GM12873 (cell line): ENCODE results near the gene FOXL1.

ENCODE experiments used
- CTCF ChIP-seq: IDR thresholded peaks from 2 replicates; pipeline ENCODE4 v1.5.1; 2012; ENCODE audit warnings: low read depth, mild to moderate bottlenecking, moderate library complexity, low read length, control low read depth; ENCODE audit not compliant: insufficient read depth; ENCODE audit errors: missing control alignments

Gene FOXL1

GRCh38 chr16:86533767-86534351 lies 44.5 kb upstream of the FOXL1 start:
- no peak for TF ChIP-seq CTCF

DNA sequence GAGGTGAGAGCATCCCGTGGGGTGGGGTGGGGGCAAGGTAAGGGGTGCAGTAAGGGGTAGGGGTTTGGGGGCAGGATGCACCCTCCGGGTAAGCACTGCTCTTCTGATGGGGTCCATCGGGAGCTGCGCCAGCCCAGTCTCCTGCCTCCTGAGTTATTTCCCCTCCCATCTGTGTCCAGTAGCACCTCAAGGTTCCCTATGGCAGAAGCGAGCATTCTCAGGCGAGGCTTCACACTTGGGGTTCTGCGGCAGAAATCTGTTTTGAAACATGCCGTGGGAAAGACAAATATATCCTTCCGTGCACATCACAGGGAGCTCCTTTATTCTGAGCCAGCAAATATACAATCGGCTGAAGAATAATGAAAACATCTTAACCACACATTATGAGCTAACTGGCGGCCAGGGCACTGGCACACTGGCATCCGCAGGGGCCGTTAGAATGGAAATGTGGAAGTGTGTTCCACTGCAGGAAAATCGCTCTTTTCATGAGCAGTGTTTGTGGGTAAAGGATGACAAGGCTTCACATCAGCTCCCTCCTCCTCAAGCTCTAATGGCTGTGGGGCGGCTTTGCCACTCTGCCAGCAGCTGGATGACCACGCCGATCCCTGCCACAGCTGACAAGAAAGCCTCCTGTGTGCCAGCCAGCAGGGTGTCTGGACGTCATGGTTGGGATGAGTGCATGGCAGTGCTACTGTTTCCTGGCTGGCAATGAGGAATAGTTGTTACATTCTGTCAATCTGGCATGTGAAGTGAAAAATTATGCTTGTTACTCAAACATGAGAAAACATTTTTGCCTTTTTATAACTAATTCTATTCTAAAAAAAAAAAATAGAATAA lies 43.4 kb upstream of the FOXL1 start:
- no peak for TF ChIP-seq CTCF

DNA sequence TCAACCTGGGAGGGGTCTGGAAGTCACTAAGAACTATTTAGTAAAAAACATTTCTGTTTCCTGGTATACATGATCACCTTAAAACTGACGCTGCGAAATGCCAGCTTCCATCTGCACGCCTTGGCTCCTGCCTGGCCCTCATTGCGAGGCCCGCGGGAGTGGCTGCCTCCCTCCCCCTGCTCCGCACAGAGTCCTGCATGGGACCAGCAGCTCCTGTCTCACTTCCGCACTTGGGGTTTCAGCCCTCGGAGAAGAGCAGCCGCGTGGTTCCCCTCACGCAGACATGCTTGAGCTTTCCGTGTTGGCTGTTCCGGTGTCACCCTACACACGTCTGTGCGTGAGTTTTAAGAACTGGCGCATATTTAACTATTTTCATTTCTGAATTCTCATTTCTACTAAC lies 41.7 kb upstream of the FOXL1 start:
- TF ChIP-seq CTCF, result no peak

DNA sequence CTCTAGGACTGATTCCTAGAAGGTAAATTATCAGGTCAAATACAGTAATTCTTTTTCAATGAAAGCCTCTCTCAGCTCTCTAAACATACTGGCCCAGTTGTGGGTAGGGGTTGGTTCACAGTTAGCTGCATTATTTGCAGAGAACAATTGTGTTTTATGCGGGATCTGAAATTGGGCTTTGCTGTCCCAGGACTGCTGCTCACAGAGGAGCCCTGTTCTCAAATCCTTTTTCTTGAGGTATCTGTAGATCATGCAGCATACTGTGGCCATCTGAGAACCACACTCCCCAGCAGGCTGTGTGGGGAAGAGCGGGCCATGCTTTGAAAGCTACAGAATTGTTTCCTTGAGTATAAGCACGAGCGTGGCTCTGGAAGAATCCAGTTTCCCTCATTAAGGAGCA lies 40.9 kb upstream of the FOXL1 start:
- TF ChIP-seq CTCF, result no peak

DNA sequence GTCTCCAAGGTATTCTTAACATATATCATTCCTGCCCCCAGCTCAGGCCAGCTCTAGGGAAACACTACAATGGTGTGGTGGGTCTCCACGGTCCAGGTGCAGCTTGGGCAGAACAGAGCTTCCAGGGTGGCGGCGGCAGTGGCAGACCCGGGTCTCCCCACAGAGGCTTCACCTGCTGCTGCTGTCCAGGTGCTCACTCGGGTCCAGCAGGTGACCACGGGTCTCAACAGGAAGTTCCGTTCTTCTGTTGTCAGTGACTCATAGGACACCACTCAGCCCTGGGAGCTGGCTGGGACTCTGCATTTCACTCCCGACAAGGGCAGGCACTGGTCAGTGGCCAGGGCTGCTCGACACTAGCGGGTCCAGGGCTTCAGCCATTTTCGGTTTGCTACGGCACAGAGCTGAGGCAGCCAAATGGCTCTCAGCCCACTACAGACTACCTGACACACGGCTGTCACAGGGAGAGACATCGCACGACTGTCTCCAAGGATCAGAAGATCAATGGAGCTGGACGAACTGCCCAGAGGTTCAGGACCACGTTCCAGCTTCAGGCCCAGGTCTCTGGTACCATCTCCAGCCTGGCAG lies 40.1 kb upstream of the FOXL1 start:
- no peak for TF ChIP-seq CTCF

GRCh38 chr16:86540894-86541293 lies 37.5 kb upstream of the FOXL1 start:
- no peak for TF ChIP-seq CTCF

DNA sequence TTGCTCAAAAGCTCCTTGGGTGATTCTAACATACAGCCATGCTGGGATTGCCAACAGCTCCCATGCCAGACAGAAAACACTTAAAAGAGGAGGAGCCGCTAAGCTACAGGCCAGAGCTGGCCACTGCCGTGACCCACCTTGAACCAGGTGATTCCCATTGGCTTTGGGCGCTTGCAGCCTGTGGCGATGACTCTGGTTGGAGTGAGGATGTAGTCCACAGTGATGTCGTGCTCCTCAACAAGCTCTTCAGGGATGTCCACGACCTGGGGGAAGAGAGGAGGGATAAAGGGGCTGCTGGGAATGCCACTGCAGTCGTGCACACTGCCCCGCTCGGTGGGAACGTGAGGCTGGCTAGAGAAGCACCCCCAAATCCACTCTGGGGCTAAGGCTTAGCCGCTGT lies 36.8 kb upstream of the FOXL1 start:
- no peak for TF ChIP-seq CTCF
